Activated gamma-delta T cell (primary cell): ENCODE results near the gene PTBP1.

ENCODE experiments used
- DNase-seq: peaks from one replicate; lab custom pipeline; 2025; lab: John Stamatoyannopoulos, UW
- total RNA-seq, 2 donors: gene quantifications; one replicate each; lab custom pipeline; 2026; lab: John Stamatoyannopoulos, UW

PTBP1 gene
- 231 to 241 reads per million in 2 donors for total RNA-seq

DNA sequence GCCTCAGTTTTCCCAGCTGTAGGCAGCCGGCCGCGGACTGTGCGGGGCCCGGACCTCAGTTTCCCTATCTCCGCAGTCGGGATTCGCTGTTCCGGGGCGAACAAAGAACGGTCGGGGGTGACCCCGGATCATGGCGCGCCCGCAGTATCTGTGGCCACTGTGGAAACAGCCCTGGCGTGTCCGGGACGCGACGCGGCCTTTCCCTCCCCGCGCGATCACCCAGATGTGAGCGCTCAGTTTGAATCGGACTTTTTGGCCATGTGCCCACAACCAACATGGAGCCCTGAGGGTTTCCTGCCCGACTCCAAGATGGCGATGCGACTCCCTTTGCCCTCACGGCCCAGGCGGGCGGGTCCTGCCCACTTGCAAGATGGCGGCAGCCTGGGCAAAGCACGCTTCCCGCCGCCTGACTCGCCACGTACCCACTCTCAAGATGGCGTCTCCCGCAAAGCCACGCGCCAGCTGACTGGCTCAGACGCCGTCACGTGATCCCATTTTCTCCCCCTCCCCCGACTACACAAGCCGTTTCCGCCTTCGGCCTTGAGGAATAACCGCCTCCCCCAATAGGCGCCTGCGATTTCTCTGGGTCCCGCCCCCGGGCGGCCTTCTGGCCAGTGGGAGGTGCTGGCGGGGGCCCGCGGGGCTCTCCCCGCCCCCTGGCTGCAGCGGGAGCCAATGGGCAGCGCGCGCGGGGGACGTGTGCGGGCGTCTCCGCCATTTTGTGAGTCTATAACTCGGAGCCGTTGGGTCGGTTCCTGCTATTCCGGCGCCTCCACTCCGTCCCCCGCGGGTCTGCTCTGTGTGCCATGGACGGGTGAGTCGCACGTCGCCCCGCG is at the start of gene PTBP1:
Gene PTBP1, plus strand, starts transcription at position 761 of the 836 bp plus-strand sequence. Its CDS starts 46 bp downstream, at position 807.
- DNase-seq, result peak; percentile 100

DNA sequence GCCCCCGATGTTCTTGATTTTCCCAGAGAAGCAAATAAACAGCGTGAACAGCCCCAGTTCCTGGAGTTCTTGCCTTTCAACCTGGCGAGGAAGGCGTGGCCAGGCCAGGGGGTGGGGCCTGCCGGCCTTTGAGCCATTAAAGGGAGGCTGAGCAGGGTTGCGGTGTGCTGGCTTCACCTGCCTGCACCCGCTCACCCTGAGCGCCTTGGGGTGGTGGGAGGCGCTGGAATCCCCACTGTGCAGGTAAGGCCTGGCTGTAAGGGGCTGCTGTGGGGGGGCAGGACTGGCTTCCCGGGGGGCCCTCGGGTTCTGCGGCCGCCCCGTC is 49.0 kb upstream of the PTBP1 start:
- DNase-seq, result no peak

DNA sequence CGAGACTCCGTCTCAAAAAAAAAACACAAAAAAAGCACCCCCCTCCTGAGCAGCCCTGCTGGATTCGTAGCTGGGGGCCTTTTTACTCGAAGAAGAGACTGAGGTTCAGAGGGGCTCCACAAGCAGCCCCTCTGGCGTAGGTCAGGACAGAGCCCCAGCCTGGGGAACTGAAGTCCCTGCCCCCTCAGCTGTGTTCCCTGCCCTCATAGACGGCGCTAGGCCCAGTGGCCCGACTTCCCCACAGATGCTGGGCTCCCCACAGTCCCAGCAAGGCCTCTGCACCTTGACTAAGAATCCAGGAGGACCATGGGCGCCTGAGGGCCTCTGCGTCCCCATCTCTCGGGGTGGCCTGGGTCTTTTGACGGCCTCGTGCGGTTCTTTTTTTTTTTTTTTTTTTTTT is 47.4 kb upstream of the PTBP1 start:
- no peak for DNase-seq

DNA sequence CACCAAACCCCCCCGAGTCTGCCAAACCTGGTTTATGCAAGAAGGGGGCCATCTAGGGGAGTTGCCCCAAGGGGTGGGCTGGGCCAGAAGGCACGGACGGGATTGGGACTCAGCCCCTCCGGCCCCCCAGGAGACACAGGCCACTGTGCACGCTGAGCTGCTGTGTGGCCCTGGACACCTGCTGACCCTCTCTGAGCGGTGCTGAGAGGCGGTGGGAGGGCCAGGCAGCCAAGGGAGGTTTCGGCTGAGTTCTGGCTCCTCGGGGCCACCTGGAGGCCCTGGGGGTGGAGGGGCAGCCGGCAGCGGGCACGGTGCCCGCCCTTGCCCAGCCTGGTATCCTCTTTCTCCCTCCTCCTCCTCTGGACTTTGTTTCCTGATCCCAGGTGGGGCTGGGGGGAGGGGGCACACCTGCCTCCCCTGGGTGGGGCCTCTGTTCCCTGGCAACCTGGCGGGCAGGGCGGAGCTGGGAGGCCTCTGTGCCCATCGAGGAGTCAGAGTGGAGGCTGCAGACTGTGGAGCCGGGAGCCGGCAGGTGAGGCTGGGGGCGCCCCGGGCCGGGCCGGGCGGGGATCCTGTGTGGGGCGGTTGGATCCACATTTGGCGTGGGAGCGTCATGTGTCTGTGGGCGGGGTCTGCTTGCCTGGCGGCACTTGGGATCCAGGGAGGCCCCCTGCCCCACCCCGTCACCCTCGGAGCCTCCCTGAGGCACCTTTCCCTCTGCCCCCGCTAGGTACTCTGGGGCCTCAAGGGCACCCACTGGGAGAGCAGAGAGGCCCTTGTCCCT is 46.4 kb upstream of the PTBP1 start, which contains the start of gene MISP:
Gene MISP, plus strand, starts transcription at position 473 of the 784 bp plus-strand sequence. CDS start 5,835 bp downstream, outside the sequence.
- DNase-seq, result no peak

DNA sequence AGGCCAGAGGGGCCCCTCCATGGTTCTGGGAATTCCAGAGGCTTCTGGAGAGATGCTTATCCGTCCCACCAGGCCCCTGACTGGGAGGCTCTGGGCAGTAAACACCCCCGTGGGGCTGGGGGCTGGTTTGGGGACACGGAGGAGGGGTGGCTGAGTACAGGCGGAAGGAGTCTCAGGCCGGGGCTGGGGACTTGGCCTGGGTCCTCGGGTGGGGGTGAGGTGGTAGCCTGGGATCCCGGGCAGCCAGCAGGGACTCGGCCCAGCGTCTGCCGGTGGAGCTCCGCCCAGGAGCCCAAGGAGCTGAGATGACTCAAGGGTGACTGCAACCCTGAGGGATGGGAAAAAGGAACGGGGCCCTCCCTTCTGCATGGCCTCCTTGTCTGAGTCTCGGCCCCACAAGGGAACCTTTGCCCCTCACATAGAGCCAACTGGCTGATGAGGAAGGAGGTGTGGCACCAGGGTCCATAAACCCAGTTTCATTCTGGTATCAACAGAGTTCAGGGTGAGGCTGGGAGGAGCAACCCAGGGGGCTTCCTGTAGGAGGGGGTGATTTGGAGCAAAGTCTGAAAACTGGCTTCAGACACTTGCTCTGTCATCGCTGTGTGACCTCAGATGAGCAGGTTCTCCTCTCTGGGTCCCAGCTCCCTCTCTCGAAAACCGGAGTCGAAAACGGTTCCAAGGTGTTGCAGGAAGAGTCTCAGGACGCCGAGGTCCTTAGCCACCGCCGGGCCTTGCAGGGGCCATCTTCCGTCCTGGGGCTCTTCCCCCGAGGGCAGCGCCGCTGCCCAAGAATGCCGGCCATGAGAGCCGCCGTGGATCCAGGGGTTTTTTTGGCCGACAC is 45.5 kb upstream of the PTBP1 start:
- DNase-seq, result no peak

DNA sequence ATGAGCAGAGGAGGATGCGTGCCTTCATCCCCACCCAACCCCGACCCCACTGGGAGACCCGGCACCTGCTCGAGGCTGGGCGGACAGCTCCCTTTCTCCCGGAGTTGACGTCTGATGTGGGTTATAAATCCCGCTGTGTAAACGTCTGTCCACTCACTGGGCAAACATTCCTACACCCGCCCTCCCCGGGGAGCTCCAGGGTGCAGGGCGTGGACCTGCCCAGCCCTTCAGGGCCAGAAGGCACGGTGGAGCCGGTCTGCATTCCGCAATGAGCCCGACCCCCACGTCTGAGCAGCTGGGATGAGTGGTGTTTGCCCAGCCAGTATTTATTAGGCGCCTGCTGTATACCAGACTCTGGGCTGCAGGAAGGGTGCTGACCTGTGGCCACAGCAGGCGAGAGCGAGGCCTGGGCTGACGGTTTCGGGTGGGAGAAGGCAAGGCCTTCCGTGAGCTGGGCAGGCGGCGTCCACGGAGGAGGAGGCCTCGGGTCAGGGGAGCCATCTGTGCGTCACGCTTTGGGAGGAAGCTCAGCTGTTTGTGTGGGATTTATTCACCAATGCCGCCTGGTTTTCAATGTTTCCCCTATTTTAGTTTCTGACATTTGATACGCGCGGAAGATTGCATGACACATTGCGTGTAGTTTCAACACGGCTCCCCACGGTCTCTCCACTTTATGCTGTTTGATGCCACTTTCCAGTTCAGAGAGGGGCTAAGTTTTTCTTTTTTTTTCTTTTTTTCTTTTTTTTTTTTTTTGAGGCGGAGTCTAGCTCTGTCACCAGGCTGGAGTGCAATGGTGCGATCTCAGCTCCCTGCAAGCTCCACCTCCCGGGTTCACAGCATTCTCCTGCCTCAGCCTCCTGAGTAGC is 44.4 kb upstream of the PTBP1 start:
- no peak for DNase-seq

DNA sequence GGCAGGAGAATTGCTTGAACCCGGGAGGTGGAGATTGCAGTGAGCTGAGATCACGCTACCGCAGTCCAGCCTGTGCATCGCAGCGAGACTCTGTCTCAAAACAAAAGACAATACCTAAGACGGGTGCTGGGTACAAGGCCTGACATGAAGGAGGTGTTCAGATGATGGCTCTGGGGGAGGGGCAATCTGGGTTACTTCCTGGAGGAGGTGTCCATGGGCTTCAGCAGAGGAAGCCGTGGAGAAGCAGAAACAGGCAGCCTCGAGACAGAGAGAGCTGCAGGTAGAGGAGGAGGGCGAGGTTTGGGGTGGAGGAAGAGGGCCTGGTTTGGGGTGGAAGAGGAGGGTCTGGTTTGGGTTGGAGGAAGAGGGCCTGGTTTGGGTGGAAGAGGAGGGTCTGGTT is 42.7 kb upstream of the PTBP1 start:
- no peak for DNase-seq

DNA sequence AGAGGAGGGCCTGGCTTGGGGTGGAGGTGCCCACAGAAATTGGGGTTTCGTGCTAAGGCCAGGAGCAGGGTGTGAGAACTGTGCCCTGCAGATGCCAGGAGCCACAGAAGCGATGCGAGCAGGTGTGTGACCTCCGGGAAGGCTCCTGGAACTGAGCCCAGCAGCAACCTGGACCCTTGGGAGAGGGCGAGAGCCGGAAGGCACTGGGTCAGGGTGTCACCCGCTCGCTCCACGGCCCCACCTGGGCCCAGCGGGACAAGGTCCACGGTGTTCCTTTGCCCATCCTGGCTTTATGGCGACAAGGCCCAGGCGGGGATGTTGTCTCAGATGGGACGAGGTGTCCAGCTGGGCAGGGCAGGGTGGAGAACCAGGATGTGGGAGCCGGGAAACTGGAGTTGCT is 42.2 kb upstream of the PTBP1 start:
- no peak for DNase-seq

DNA sequence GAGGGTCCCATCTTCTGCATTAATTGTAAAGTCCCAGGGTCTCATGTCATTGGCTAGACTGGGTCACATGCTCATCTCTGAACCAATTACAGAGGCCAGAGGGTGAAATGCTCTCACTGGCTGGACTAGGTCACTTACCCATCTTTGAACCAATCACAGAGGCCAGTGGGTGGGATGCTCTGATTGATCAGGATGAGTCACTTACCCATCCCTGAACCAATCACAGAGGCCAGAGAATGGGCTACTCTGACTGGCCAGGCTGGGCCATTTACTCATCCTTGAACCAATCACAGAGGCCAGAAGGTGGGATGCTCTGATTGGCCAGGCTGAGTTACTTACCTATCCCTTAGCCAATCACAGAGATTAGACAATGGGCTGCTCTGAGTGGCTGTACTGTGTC is 41.0 kb upstream of the PTBP1 start:
- DNase-seq, result no peak

DNA sequence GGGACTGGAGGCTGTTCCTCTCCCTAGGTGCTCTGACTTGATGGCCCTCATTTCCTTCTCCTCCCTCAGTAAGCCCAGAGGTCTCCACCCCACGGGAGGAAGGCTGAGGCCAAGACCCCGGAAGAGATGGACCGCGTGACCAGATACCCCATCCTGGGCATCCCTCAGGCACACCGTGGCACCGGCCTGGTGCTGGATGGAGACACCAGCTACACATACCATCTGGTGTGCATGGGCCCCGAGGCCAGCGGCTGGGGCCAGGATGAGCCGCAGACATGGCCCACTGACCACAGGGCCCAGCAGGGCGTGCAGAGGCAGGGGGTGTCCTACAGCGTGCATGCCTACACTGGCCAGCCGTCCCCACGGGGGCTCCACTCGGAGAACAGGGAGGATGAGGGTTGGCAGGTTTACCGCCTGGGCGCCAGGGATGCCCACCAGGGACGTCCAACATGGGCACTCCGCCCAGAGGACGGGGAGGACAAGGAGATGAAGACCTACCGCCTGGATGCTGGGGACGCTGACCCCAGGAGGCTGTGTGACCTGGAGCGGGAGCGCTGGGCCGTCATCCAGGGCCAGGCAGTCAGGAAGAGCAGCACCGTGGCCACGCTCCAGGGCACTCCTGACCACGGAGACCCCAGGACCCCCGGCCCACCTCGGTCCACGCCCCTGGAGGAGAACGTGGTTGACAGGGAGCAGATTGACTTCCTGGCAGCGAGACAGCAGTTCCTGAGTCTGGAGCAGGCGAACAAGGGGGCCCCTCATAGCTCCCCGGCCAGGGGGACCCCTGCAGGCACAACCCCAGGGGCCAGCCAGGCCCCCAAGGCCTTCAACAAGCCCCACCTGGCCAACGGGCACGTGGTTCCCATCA is 40.2 kb upstream of the PTBP1 start:
- no peak for DNase-seq

DNA sequence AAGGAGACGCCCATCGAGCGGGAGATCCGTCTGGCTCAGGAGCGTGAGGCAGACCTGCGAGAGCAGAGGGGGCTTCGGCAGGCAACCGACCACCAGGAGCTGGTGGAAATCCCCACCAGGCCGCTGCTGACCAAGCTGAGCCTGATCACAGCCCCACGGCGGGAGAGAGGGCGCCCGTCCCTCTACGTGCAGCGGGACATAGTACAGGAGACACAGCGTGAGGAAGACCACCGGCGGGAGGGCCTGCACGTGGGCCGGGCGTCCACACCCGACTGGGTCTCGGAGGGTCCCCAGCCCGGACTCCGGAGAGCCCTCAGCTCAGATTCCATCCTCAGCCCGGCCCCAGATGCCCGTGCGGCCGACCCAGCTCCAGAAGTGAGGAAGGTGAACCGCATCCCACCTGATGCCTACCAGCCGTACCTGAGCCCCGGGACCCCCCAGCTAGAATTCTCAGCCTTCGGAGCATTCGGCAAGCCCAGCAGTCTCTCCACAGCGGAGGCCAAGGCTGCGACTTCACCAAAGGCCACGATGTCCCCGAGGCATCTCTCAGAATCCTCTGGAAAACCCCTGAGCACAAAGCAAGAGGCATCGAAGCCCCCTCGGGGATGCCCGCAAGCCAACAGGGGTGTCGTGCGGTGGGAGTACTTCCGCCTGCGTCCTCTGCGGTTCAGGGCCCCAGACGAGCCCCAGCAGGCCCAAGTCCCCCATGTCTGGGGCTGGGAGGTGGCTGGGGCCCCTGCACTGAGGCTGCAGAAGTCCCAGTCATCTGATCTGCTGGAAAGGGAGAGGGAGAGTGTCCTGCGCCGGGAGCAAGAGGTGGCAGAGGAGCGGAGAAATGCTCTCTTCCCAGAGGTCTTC is 39.2 kb upstream of the PTBP1 start:
- no peak for DNase-seq

DNA sequence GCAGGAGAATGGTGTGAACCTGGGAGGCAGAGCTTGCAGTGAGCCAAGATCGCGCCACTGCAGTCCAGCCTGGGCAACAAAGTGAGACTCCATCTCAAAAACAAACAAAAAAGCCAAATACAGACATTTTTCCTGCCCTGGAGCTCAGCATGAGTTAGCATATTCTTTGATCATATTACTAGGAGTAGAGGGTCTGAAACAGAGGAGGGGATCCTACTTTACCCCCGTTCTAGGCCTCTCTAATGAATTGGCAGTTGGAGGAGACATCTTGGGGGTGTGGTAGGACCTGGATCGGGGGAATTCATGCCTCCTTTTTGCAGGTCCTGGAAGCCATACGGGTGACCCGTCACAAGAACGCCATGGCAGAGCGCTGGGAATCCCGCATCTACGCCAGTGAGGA is 34.1 kb upstream of the PTBP1 start:
- no peak for DNase-seq

DNA sequence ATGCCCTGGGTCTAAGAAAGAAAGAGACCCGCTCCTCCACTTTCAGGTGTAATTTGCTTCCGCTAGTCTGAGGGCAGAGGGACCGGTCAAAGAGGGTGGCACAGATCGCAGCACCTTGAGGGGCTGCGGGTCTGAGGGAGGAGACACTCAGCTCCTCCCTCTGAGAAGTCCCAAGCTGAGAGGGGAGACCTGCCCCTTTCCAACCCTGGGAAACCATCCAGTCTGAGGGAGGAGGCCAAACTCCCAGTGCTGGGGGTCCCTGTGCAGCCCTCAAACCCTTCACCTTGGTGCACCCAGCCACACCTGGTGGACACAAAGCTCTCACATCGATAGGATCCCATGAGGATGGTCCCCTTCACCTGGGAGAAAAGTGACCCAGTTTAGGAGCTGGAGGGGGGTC is 33.4 kb upstream of the PTBP1 start:
- no peak for DNase-seq

DNA sequence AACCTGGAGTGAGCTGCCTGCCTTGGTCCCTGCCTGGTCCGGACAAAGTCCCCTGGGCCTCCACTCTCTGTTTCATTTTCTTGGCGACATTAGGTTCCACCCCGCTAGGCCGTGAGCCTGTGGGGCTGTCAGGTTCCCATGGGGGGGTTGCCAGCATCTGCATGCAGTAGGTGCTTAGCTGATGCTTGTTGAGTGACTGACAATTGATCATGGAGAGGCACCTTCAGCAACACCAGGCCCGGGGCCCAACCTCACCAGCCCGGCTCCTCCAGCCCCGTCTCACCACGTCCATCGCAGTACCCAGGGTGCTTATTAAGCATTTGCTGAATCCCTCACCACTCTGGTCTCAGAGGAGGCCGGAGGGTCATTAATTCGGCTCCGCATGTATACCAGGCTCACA is 33.0 kb upstream of the PTBP1 start:
- DNase-seq, result no peak

DNA sequence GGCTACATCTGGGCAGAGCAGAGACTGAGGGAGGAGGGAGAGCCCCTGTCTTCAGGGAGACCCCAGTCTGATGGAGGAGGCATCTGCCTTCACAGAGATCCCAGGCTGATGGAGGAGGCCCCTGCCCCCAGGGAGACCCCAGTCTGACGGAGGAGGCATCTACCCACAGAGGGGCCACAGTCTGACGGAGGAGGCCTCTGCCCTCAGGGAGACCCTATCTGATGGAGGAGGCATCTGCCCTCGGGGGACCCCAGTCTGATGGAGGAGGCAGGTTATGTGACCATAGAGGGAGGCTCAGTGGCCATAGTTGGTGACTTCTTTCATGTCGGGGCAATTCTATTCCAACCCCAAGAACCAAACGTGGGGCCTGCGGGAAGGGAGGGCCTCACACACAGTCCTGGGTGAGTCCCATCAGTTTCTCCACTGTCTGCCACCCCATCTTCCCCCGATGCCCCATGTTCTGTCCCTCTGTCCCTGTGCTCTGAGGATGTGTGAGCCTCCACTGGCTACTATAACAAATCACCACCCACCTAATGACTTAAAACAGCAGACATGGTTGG is 32.0 kb upstream of the PTBP1 start:
- DNase-seq, result no peak

DNA sequence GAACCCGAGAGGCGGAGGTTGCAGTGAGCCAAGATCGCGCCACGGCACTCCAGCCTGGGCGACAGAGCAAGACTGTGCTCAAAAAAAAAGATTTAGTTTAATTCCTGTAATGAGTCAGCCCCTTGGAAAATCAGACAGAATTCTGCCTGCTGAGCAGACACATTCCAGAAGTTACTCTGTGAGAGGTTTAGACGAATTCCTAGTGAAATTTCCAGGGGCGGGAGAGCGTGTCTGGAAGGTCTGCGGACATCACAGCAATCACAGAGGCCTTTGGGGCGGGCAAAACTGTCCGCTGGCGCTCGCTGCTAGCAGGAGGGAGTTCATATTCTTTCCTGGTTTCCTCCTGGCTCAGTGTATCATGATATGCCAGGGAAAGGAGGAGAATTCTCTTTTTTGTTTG is 28.8 kb upstream of the PTBP1 start:
- DNase-seq, result no peak

DNA sequence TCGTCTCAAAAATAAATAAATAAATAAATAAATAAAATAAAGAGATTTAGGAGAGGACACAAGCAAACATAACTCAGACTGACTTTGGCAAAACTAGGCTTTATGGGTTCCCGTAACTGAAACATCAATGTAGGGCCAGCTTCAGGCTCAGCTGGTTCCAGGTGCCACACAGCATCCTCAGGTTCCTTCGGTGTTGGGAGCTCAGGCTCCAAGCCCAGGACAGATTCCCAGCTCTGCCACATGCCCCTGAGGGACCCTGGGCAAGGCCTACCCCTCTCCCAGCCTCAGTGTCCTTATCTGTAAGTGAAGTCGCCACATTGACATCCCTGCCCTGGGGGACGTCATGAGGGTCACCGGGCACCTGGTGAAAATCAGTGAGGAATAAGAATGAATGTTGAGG is 27.6 kb upstream of the PTBP1 start:
- no peak for DNase-seq

DNA sequence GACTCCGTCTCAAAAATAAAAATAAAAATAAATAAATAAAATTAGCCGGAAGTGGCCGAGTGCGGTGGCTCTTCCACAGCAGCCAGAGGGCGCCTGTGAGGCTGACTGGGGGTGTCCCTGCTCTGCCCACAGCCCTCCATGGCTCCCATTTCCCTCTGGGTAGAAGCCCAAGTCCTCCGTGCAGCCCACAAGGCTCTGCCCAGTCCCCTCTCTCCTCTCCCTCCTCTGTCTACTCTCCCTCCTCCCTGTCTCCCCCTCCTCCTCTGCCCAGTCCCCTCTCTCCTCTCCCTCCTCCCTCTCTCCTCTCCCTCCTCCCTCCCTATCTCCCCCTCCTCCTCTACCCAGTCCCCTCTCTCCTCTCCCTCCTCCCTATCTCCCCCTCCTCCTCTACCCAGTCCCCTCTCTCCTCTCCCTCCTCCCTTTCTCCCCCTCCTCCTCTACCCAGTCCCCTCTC is 25.9 kb upstream of the PTBP1 start:
- DNase-seq, result no peak

DNA sequence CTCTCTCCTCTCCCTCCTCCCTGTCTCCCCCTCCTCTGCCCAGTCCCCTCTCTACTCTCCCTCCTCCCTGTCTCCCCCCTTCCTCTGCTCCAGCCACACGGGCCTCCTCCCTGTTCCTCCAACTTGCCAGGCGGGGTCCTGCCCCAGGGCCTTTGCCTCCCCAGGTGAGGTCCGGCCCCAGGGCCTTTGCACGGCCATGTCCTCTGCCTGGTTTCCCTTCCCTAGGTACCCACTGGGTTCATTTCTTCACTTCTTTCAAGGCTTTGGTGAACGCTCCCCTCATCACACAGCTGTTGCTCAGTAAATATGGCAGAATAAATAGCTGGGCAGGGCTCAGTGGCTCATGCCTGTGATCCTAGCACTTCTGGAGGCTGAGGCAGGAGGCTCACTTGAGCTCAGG is 25.2 kb upstream of the PTBP1 start:
- no peak for DNase-seq
